ENCODE data around the gene PLEKHB2. TPM values are rescaled to one million over a fixed set of nuclear protein-coding genes. Genes with fewer than 3 reads are reported as not detected.
"Not testable (repeated sequence)": the region's sequence is repeated elsewhere in the genome, so short reads cannot be mapped to it uniquely, and the experiment has no call there.

PLEKHB2 gene, protein sequence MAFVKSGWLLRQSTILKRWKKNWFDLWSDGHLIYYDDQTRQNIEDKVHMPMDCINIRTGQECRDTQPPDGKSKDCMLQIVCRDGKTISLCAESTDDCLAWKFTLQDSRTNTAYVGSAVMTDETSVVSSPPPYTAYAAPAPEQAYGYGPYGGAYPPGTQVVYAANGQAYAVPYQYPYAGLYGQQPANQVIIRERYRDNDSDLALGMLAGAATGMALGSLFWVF
- 49.6 TPM for polyA plus RNA-seq (2013, experiment 1 of 2; ENCODE audit: insufficient read length)
- polyA plus RNA-seq (2013, experiment 2 of 2; ENCODE audit: insufficient read length): 50.5 TPM

- DNase-seq: peak; percentile 90
Observed at GRCh38 chr2:131105156-131105949, at the start of gene PLEKHB2. Gene PLEKHB2, plus strand, starts transcription at chr2:131105336. Its CDS starts 15,606 bp downstream, at chr2:131120942.

GRCh38 chr2:131056204-131056931 lies 48.8 kb upstream of the PLEKHB2 start:
- DNase-seq: peak; percentile 25

DNA sequence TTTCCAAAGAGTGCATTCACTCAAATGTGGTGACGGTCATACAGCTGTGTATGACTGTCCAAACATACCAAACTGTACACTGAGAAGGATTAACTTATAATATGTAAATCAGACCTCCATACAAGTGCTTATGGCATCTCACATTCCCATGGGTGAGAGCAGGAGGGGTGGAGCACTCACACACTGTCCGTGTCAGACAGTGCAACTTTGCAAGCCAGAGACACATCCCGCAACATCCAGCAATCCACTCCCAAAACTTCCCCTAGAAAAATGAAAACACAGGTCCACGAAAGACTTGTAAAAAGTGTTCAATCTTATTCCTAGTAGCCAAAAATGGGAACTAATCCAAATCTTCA lies 48.2 kb upstream of the PLEKHB2 start:
- peak; percentile 51 for DNase-seq

DNA sequence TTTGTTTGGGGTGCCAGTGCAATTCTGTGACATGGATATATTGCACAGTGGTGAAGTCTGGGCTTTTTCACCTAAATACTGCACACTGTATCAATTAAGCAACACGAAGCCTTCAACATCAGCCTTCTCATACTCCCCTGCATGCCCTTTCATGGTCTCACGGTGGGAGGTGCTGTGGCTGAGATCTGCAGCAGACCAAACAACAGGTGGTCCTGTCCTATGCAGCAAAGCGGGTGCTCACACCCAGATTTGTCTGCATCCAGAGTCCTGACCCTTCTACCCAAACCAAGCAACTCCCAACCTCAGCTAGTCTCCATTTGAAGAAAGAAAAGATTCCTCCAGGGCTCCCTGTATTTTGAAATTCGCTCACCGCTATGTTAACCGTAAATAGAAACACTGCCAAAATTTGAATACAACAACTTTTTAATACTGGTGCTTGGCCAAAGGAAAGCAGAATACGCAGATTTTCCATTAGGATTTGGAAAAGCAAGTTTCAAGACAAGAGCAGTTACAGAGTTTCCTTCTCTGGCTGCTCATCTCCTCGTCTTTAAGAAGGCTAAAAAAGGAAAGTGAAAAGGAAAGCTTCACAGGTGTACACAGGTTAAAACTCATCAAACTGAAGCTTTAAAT lies 46.8 kb upstream of the PLEKHB2 start:
- no peak for DNase-seq

GRCh38 chr2:131058920-131059319 lies 46.2 kb upstream of the PLEKHB2 start:
- no peak for DNase-seq

DNA sequence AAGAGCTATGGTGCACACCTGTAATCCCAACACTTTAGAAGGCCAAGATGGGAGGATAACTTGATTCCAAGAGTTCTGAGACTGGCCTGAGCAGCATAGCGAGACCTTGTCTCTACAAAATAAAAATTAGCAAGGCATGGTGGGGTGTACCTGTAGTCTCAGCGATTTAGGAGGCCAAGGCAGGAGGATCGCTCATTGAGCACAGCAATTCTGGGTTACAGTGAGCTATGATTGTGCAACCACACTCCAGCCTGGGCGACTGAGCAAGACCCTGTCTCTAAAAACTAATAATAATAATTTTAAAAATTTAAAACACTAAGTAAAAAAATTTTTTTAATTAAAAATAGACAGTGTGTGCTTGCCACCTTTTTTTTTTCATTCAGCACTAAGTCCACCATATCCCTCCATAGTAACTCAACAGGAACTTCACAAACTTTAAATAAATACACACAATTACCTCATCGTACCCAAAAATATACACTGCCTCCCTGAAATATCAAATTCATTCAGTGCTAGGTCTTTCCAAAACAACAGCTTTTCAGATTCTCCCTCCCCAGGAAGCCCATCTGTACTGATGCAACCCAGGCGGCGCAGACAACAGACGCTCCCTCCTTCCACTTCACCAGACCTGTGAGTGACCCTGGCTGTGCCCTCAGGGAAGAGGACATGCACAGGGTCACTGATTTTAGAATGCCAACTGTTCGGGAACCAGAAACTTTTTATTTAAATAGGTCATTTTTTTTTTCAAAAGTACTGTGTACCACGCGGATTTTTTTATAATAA lies 41.4 kb upstream of the PLEKHB2 start:
- DNase-seq: no peak

DNA sequence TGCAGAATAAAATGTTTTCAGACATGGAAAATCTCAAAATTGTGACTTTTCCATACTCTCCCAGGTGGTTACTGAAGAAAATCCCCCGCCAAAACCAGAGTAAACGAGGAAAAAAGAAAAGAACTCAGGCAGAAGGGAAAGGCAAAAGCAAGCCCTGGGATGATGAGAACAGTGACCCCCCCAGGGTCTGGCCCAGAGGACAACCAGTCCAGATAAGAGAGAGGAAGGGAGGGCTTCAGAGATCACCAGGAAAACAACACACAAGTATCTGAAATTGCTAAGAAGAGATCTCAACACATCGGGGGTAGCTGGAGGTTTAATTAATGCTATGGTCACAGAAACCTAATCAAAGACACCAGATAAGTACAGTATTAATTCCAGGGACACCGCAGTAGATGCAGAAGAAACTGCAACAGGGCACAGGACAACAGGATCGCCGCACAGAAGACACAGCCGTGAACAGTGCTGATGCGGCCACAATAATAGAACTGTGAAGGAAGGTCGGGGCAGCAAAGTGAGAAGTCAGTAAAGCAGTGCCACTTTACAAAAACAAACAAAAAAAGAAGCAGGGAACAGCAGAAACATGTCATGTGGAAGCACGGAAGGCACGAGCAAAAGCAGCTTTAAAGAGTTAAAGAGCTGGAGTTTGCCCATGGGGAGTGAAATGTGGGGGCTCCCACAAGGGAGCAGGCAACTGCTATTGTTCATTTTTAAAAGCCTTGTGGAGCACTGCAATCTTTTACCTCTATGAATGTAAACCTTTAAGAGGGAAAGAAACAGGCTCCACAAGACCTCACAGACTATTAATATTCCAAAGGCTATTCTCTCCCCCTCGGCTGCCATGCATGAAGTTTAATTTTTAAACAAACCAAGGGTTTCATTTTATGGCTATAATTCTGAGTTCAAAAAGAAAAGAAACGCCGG lies 40.3 kb upstream of the PLEKHB2 start:
- DNase-seq: no peak

- no peak for DNase-seq
Observed at GRCh38 chr2:131067465-131068125, 37.5 kb upstream of the PLEKHB2 start.

DNA sequence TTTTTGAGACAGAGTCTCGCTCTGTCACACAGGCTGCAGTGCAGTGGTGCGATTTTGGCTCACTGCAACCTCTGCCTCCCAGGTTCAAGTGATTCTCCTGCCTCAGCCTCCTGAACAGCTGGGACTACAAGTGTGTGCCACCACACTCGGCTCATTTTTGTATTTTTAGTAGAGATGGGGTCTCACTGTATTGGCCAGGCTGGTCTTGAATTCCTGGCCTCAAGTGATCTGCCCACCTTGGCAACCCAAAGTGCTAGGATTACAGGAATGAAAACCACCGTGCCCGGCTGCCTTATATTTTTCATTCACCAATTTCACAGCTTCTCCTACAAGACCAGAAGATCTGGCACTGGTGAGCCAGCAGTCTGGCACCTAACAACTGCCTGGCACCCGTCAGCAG lies 37.0 kb upstream of the PLEKHB2 start:
- not testable (repeated sequence) for DNase-seq

- DNase-seq: not testable (repeated sequence)
Observed at GRCh38 chr2:131075578-131075977, 29.6 kb upstream of the PLEKHB2 start.

GRCh38 chr2:131076707-131077106 lies 28.4 kb upstream of the PLEKHB2 start:
- no peak for DNase-seq

GRCh38 chr2:131077182-131077846 lies 27.8 kb upstream of the PLEKHB2 start:
- DNase-seq: no peak

DNA sequence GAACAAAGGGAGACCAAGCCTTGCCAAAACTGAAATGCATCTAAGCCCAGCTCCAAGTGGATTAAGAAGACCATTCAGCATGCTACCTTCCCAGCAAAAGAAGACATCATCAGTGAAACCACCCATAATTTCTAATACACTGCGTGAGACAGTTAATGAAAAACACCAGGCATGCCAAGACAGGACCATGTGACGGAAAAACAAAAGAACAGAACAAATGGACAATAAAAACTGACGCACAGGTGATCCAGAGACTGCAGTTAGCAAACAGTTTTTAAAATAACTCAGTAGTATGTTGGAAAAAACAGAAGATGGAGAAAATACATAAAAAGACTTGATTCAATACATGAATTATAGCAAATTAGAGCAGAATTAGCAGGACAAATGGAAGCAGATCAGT lies 27.2 kb upstream of the PLEKHB2 start:
- DNase-seq: no peak

DNA sequence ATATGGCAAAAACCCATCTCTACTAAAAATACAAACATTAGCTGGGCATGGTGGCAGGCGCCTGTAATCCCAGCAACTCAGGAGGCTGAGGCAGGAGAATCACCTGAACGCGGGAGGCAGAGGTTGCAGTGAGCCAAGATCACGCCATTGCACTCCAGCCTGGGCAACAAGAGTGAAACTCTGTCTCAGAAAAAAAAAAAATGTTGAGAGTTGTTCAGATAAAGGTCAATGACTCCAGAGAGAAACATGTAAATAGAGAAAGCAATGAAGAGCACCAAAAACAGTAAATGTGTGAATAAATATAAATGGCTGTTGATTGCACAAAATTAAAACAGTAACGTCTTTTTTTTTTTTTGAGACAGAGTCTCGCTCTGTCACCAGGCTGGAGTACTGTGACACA lies 25.2 kb upstream of the PLEKHB2 start:
- DNase-seq: not testable (repeated sequence)

DNA sequence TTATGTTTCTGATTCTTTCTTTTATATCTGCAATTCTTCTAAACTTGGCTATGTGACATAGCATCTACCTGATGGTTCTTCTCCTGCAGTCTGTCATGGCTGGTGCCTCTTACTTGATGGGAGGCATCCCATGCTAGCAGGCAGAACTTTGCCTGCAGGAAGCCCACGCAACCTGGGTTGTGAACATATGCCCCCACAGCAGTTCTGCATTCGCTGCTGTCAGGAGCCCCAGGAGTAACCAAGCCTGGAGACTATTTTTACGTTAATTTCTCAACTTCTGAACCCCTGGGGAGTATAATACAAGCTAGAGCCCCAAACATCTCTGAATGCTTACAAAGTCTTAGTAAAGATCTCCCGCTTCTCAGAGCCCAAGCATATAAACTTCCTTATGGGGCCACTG lies 23.9 kb upstream of the PLEKHB2 start:
- no peak for DNase-seq

DNA sequence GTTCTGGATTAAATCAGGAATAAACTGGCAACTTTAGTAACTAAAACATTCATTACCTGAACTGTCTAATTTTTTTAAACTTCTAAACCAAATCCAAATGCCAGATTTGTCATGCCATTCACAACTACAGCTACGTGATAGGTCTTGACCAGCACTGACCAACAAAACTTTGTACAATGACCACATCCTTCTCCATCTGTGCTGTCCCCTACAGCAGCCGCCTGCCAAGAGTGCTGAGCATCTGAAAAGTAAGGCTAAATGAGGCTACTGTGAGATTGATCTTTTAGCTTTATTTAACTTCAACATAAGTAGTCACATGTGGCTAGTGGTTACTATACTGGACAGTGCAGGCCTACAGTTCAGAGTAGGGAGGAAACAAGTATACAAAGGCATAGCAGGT lies 19.5 kb upstream of the PLEKHB2 start:
- no peak for DNase-seq

DNA sequence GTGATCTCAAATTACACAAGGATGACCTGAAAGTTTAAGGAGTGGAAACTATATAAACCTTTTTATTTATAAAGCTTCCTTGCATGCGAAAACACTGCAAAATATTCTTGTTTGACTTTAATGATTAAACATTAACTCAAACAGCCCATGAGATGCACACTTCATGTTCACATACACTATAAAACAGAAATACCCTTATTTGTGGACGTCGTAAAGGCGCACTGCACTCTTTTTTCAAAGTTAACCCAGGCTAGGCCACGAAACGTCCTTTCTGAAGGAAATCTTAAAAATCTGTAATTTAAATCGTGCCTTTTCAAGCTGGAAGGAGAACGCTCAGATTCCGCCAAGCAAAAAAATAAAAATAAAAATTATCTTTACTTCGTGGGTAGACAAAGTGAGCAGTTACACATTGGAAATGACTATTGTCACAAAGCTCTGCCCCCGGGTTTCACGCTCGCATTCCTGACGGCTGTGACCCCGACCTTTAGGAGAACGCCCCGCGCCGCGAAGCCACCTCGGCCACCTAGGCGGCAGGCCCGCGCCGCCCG lies 12.6 kb upstream of the PLEKHB2 start:
- DNase-seq: no peak

DNA sequence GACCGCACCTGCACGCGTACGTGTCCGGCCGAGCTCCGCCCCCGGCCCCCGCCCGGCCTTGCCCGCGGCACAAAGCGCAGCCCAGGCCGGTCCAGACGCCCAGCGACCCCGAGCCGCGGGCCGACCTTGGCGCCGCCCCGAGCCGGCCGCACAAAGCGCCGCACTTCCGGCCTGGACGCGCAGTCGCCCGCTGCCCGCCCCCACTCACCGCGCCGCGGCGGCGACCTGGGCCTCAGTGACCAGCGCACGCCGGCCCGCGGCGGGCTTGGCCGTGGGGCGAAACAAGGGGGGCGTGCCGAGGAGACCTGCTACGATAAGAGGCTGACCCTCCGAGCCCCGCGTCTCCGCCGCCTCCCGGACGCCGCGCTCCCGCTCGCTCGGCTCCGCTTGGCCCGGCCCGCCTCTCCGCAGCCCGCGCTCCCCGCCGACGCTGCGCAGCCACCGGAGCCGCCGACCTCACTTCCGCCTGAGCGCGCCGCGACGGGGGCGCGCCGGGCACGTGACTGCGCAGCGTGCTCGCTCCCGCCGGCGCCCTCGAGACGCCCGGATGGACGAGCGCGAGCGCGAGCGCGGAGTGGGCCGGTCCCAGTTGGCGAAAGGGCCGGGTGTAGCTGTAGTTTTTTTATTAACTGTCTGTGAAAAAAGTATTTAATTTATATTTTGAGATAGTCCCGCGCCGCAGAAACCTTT lies 12.0 kb upstream of the PLEKHB2 start, which contains the start of gene FAM168B:
Gene FAM168B (minus strand): TSS at position 455 of the 690 bp plus-strand sequence. CDS start 10,814 bp downstream, outside the sequence.
- peak; percentile 91 for DNase-seq
